ENCODE measurements around the gene TEF.

TEF gene

DNA sequence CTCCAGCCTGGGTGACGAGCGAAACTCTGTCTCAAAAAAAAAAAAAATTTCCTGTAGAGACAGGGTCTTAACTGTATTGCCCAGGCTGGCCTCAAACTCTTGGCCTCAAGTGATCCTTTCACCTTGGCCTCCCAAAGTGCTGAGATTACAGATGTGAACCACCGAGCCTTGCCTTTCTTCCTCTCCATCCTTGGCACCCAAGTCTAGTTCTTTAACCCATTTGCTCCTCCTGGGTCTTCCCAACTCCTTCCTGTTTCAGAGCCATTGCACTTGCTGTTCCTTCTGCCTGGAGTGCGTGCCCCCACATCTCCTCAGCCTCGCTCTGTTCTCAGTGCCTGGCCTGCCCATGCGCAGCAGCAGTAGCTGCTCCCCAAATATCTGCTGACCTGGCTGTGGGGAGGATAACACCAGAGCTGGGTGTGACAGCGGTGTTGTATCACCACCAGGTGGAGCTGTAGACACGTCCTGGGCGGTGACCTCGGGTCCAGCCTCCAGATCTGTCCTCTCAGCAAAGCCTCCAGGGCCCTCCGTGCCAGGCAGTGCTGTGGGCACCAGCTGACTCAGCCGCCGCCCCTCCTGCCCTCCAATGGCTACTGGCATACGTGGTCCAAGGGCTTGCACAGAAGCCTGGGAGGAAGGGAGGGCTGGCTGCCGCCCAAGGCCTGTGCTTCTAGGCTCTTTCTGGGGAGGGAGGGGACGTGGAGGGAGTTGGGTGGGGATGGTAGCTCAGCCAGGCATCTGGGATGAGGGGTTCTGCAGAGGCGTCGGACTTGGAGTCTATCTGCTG lies 22.0 kb downstream of the TEF start:
- no peaks in the 10 kb centered on the region for H3K36me3 ChIP-seq (ENCODE audit: insufficient read depth, low read length)
- no peak overlapping the region for H3K4me3 ChIP-seq (ENCODE audit: low read depth, low read length)
- H3K4me1 ChIP-seq (ENCODE audit: control insufficient read depth, insufficient read depth, low read length, unreplicated experiment), result peaks cover 8% of the 10 kb centered on the region
- H3K27ac ChIP-seq (ENCODE audit: low read depth, low read length), result no peak overlapping the region
- no peaks in the 10 kb centered on the region for H3K79me2 ChIP-seq (ENCODE audit: control insufficient read depth, insufficient read depth, low read length, unreplicated experiment)
- no peaks in the 10 kb centered on the region for H3K27me3 ChIP-seq (ENCODE audit: insufficient read depth, low read length)
- H2AFZ ChIP-seq (ENCODE audit: low read length, unreplicated experiment), result no peak overlapping the region

DNA sequence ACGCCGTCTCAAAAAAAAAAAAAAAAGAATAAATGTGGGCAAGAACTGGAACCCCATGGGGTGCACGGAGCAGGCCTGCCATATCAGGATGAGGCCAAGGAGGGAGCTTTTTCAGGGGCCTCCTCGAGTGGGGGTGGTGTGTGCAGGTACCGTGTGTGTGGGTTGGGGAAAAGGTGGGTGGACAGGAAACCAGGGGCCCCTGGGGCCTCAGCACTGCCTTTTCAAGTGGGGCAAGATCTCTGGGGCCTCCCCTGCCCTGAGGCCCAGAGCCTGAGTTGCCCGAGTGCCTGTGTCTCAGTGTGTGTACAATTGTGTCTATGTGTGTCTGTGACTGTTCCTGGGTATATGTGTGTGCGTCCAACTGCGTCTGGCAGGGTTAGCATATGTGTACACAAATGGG lies 23.8 kb downstream of the TEF start:
- Histone ChIP-seq H2AFZ (ENCODE audit: low read length, unreplicated experiment) (no peak overlapping the region), H3K27ac (ENCODE audit: low read depth, low read length) (no peak overlapping the region)

DNA sequence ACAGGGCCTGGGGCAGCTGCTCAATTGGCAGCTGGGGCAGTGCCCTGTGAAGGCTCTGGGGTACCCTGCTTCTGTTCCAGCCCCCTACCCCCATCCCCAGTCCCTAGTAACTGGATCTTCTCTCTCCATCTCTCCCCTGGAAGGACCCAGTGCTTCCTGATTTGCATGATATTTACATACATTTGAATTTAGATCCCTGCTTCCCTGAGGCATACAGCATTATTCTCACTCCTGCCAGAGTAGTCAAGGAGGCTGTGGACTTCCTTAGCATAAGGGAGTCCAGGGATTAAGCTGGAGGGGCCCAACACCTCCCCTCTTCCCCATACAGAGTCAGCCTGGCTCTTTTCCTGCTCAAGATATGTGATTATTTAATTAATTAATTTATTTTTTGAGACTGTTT lies 24.7 kb downstream of the TEF start:
- no peak overlapping the region for H3K4me3 ChIP-seq (ENCODE audit: low read depth, low read length)
- no peak overlapping the region for H2AFZ ChIP-seq (ENCODE audit: low read length, unreplicated experiment)
- no peaks in the 10 kb centered on the region for H3K36me3 ChIP-seq (ENCODE audit: insufficient read depth, low read length)
- H3K27ac ChIP-seq (ENCODE audit: low read depth, low read length), result no peak overlapping the region
- no peaks in the 10 kb centered on the region for H3K27me3 ChIP-seq (ENCODE audit: insufficient read depth, low read length)
- no peaks in the 10 kb centered on the region for H3K79me2 ChIP-seq (ENCODE audit: control insufficient read depth, insufficient read depth, low read length, unreplicated experiment)
- peaks cover 8% of the 10 kb centered on the region for H3K4me1 ChIP-seq (ENCODE audit: control insufficient read depth, insufficient read depth, low read length, unreplicated experiment)

More for the DNA sequence above, 23.8 kb downstream of the TEF start:
- H3K27me3 ChIP-seq (ENCODE audit: insufficient read depth, low read length), result no peaks in the 10 kb centered on the region
- no peak overlapping the region for H3K4me3 ChIP-seq (ENCODE audit: low read depth, low read length)
- H3K4me1 ChIP-seq (ENCODE audit: control insufficient read depth, insufficient read depth, low read length, unreplicated experiment), result peaks cover 8% of the 10 kb centered on the region
- H3K36me3 ChIP-seq (ENCODE audit: insufficient read depth, low read length), result no peaks in the 10 kb centered on the region
- H3K79me2 ChIP-seq (ENCODE audit: control insufficient read depth, insufficient read depth, low read length, unreplicated experiment), result no peaks in the 10 kb centered on the region

DNA sequence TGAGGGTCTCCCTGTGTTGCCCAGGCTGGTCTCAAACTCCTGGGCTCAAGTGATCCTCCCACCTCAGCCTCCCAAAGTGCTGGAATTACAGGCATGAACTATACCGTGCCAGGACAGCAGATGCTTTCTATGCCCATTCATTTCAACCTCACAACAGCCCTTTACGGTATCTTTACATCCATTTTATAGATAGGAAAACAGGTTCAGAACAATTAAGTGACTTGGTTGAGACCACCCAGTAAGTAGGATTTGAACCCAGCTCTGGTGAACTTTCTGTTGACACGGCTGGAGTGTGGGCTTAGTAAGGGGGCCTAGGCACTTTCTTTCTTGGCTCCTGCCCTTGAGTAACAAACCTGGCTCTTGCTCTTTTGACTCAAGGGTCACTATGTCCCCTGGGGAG lies 25.7 kb downstream of the TEF start:
- Histone ChIP-seq H3K4me1 (ENCODE audit: control insufficient read depth, insufficient read depth, low read length, unreplicated experiment) (peaks cover 7% of the 10 kb centered on the region), H3K27me3 (ENCODE audit: insufficient read depth, low read length) (no peaks in the 10 kb centered on the region), H3K4me3 (ENCODE audit: low read depth, low read length) (no peak overlapping the region), H3K36me3 (ENCODE audit: insufficient read depth, low read length) (no peaks in the 10 kb centered on the region), H3K79me2 (ENCODE audit: control insufficient read depth, insufficient read depth, low read length, unreplicated experiment) (no peaks in the 10 kb centered on the region), H3K27ac (ENCODE audit: low read depth, low read length) (no peak overlapping the region), H2AFZ (ENCODE audit: low read length, unreplicated experiment) (no peak overlapping the region)

DNA sequence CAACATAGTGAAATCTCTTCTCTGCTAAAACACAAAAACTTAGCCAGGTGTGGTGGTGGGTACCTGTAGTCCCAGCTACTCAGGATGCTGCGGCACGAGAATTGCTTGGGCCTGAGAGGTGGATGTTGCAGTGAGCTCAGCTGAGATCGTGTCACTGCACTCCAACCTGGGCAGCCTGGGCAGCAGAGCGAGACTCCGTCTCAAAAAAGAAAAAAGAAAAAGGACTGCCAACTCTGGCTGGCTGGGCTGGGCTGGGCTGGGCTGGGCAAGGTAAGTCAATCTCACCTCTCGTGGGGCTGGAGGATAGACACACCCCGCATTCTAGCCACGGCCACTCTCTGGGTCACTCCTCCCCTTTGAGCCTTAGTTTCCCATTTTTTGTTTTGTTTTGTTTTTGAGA lies 26.9 kb downstream of the TEF start:
- Histone ChIP-seq H2AFZ (ENCODE audit: low read length, unreplicated experiment) (no peak overlapping the region), H3K27me3 (ENCODE audit: insufficient read depth, low read length) (no peaks in the 10 kb centered on the region), H3K4me1 (ENCODE audit: control insufficient read depth, insufficient read depth, low read length, unreplicated experiment) (peaks cover 10% of the 10 kb centered on the region), H3K79me2 (ENCODE audit: control insufficient read depth, insufficient read depth, low read length, unreplicated experiment) (no peaks in the 10 kb centered on the region), H3K4me3 (ENCODE audit: low read depth, low read length) (no peak overlapping the region), H3K27ac (ENCODE audit: low read depth, low read length) (no peak overlapping the region), H3K36me3 (ENCODE audit: insufficient read depth, low read length) (no peaks in the 10 kb centered on the region)

DNA sequence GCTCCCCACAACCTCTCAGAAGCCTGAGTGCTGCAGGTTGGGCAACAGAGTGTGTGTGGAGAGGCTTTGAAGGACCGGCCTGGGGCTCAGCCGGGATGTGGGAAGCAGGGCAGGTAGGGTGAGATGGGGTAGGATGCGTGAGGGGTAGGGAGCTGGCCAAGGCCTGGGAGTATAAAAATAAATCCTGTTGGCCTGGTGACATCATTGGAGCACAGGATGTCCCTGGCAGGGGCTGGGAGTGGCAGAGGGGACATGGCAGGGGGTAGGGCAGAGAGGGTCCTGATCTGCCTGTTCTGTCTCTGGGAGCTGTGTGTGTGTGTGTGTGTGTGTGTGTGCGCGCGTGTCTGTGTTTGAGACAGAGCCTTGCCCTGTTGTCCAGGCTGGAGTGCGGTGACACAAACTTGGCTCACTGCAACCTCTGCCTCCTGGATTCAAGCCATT lies 28.6 kb downstream of the TEF start:
- H3K27ac ChIP-seq (ENCODE audit: low read depth, low read length), result no peak overlapping the region
- peaks cover 13% of the 10 kb centered on the region for H3K4me1 ChIP-seq (ENCODE audit: control insufficient read depth, insufficient read depth, low read length, unreplicated experiment)
- H3K36me3 ChIP-seq (ENCODE audit: insufficient read depth, low read length), result no peaks in the 10 kb centered on the region
- H2AFZ ChIP-seq (ENCODE audit: low read length, unreplicated experiment), result no peak overlapping the region
- no peak overlapping the region for H3K4me3 ChIP-seq (ENCODE audit: low read depth, low read length)
- no peaks in the 10 kb centered on the region for H3K27me3 ChIP-seq (ENCODE audit: insufficient read depth, low read length)
- H3K79me2 ChIP-seq (ENCODE audit: control insufficient read depth, insufficient read depth, low read length, unreplicated experiment), result peaks cover 5% of the 10 kb centered on the region

DNA sequence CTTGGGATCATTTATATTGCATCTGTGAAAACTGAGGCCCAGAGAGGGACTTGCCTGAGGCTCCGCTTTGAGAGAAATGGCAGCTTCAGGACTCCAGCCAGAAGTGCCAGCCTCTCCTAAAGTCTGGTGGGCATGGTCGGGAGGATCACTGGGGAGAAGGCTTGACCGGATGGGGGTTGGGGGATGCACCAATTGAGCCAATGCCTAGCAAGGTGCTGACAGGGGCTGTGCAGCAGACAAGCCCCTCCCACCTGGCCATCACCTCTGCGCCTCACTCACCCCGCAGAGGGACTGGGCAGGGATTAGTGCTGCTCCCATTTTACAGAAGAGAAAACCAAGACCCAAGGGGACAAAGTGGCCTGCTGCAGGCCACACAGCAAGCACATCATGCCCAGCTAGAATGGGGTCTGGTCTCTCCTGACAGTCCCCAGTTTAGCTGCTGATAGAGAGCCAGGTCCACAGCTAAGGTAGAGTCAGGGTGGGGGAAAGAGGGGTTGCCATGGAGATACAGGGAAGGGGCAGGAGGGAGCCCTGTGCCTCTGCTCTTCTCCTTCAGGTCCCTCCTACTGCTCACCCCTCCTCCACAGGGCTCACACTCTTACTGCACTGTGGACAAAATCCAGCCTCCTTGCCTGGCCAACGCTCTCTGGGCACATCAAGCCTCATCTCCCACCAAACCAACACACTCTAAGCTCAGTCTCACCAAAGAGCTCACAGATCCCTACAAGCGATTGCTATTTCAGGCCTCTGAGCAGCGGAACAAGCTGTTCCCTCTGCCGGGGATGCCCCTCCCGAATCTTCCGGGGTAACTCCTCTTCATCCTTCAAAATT lies 29.5 kb downstream of the TEF start:
- Histone ChIP-seq H3K27me3 (ENCODE audit: insufficient read depth, low read length) (no peaks in the 10 kb centered on the region), H3K36me3 (ENCODE audit: insufficient read depth, low read length) (no peaks in the 10 kb centered on the region), H3K27ac (ENCODE audit: low read depth, low read length) (no peak overlapping the region), H3K4me3 (ENCODE audit: low read depth, low read length) (no peak overlapping the region), H2AFZ (ENCODE audit: low read length, unreplicated experiment) (no peak overlapping the region), H3K79me2 (ENCODE audit: control insufficient read depth, insufficient read depth, low read length, unreplicated experiment) (peaks cover 5% of the 10 kb centered on the region), H3K4me1 (ENCODE audit: control insufficient read depth, insufficient read depth, low read length, unreplicated experiment) (peaks cover 13% of the 10 kb centered on the region)

DNA sequence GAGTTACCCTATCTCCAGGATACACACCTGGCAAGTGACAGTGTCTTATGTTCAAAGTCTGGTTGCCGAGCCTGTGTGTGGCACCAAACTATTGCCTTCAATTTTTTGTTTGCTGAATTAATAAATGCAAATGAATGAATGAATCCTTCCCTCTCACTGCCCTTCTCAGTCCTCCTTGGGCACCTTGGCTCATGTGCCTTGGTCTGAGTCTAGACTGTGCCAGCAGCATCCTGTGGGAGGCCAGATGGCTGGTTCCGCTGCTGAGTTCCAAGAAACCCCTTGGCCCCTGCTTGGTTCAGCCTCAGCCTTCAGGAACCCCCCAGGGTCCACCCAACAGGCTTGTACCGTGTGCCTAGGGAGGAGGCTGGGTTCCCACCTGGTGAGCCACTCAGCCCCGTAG lies 33.8 kb downstream of the TEF start:
- H3K36me3 ChIP-seq (ENCODE audit: insufficient read depth, low read length), result no peaks in the 10 kb centered on the region
- no peak overlapping the region for H2AFZ ChIP-seq (ENCODE audit: low read length, unreplicated experiment)
- H3K4me1 ChIP-seq (ENCODE audit: control insufficient read depth, insufficient read depth, low read length, unreplicated experiment), result peaks cover 19% of the 10 kb centered on the region
- H3K27me3 ChIP-seq (ENCODE audit: insufficient read depth, low read length), result no peaks in the 10 kb centered on the region
- peaks cover 5% of the 10 kb centered on the region for H3K79me2 ChIP-seq (ENCODE audit: control insufficient read depth, insufficient read depth, low read length, unreplicated experiment)
- no peak overlapping the region for H3K4me3 ChIP-seq (ENCODE audit: low read depth, low read length)
- H3K27ac ChIP-seq (ENCODE audit: low read depth, low read length), result no peak overlapping the region

DNA sequence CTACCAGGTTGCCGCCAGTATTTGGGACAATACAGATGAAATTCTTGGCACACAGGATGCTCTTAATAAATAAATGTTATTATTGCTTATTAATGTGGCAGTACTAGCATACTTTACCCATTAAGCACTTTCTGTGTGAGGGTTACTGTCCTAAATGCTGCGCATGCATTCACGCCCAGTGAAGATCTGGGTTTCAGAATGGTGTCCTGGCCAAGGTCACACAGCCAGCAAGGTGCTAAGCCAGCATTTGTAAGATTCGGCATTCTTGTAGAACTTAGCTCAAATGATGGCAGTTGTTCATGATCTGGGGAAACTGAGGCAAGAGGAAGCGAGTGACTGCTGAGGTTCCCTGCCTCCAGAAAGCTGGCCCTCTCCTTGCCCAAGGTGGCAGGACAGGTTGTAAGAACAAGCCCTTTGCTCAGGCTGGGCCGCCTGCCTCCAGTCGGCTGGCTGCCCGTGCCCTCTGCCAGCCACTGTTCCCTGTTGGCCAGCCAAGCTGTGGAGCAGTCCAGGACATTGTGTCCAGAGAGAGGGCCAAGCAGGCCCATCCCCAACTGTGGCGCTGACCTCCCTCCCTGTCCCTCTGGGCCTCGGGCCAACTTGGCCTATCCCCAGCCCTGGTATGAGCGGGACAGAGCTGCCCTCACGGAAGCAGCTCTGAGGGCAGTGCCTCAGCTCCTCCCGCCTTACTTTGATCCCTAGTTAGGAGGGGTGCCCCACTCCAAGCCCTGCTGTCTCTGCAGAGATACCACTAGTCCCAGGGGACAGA lies 36.1 kb downstream of the TEF start:
- Histone ChIP-seq H3K4me1 (ENCODE audit: control insufficient read depth, insufficient read depth, low read length, unreplicated experiment) (peaks cover 14% of the 10 kb centered on the region), H3K36me3 (ENCODE audit: insufficient read depth, low read length) (no peaks in the 10 kb centered on the region), H3K79me2 (ENCODE audit: control insufficient read depth, insufficient read depth, low read length, unreplicated experiment) (peaks cover 5% of the 10 kb centered on the region), H2AFZ (ENCODE audit: low read length, unreplicated experiment) (no peak overlapping the region), H3K27me3 (ENCODE audit: insufficient read depth, low read length) (no peaks in the 10 kb centered on the region), H3K27ac (ENCODE audit: low read depth, low read length) (peak overlapping the region; percentile 22; the same call in 1 of the 2 replicates), H3K4me3 (ENCODE audit: low read depth, low read length) (no peak overlapping the region)

DNA sequence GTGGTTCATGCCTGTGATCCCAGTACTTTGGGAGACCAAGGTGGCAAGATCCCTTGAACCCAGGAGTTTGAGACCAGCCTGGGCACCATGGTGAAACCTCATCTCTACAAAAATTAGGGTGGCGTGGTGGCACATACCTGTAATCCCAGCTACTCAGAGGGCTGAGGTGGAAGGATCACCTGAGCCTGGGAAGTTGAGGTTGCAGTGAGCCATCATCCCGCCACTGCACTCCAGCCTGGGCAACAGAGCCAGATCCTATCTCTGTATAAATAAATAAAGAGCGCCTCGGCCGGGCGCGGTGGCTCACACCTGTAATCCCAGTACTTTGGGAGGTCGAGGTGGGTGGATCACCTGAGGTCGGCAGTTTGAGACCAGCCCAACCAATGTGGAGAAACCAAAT lies 37.0 kb downstream of the TEF start:
- no peak overlapping the region for H3K27ac ChIP-seq (ENCODE audit: low read depth, low read length)
- no peak overlapping the region for H2AFZ ChIP-seq (ENCODE audit: low read length, unreplicated experiment)
- H3K79me2 ChIP-seq (ENCODE audit: control insufficient read depth, insufficient read depth, low read length, unreplicated experiment), result peaks cover 5% of the 10 kb centered on the region

More for the DNA sequence above, 37.0 kb downstream of the TEF start:
- no peaks in the 10 kb centered on the region for H3K36me3 ChIP-seq (ENCODE audit: insufficient read depth, low read length)
- H3K27me3 ChIP-seq (ENCODE audit: insufficient read depth, low read length), result no peaks in the 10 kb centered on the region
- peaks cover 13% of the 10 kb centered on the region for H3K4me1 ChIP-seq (ENCODE audit: control insufficient read depth, insufficient read depth, low read length, unreplicated experiment)
- no peak overlapping the region for H3K4me3 ChIP-seq (ENCODE audit: low read depth, low read length)
